Fibroblast of mammary gland (primary cell): Measurements from ENCODE around the gene LPP.
A peak's percentile ranks its signal among the peaks of the same experiment; 100 is the strongest.

Experiments
- DNase-seq: peaks from one replicate; pipeline ENCODE4 v3.0.0-alpha.2; 2010; ENCODE audit warnings: low read depth
- H3K4me3 ChIP-seq: 2 replicates; pipeline ENCODE4 v1.5.1; 2011; ENCODE audit warnings: low read depth, mild to moderate bottlenecking, low read length, moderate library complexity; ENCODE audit not compliant: control insufficient read depth
- TF ChIP-seq, protein P1 (sequence below): conservative IDR thresholded peaks from 2 replicates; pipeline ENCODE4 v1.5.1; 2011; ENCODE audit warnings: low read depth, low read length, inconsistent platforms; ENCODE audit not compliant: control insufficient read depth, insufficient read depth

Gene LPP

DNA sequence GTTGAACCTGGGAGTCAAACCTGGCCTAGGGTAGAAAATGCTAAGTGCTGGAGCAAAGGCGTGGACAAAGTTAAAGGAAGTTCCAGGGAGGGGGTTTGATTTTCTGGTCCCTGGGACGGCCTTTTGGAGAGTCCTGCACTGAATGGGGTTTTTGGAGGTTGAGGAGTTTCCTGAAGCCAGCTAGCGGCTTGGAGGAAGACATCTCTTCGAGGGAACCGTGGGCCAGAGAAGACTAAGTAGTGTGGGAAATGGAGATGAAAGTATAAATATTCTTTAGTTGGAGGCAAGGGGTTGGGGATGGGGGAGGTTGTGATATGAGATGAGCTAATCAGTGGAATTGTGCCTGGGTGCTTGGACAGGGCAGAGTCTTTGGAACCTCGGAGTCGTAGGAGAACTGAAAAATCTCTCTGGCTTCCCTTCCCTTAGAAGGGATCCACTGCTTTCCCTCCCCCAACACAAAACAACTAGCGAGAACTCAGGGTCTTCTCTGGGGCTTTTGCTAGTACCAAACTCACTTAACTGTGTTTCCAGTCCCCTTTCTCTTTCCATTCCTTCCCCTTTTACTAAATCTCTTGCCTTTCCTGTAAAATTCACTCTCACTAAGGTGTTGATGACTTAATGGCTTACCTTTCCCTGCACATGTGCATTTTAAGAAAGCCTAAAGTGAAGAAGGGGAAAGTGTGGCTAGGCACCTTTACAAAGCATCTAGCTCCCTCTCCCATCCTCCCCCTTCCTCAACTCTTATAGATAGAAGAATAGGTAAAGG lies 1.0 kb downstream of the LPP start:
- peak; percentile 29 for DNase-seq
- peak overlapping the region; percentile 81 for H3K4me3 ChIP-seq
- TF ChIP-seq, protein P1, sequence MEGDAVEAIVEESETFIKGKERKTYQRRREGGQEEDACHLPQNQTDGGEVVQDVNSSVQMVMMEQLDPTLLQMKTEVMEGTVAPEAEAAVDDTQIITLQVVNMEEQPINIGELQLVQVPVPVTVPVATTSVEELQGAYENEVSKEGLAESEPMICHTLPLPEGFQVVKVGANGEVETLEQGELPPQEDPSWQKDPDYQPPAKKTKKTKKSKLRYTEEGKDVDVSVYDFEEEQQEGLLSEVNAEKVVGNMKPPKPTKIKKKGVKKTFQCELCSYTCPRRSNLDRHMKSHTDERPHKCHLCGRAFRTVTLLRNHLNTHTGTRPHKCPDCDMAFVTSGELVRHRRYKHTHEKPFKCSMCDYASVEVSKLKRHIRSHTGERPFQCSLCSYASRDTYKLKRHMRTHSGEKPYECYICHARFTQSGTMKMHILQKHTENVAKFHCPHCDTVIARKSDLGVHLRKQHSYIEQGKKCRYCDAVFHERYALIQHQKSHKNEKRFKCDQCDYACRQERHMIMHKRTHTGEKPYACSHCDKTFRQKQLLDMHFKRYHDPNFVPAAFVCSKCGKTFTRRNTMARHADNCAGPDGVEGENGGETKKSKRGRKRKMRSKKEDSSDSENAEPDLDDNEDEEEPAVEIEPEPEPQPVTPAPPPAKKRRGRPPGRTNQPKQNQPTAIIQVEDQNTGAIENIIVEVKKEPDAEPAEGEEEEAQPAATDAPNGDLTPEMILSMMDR: no peak

DNA sequence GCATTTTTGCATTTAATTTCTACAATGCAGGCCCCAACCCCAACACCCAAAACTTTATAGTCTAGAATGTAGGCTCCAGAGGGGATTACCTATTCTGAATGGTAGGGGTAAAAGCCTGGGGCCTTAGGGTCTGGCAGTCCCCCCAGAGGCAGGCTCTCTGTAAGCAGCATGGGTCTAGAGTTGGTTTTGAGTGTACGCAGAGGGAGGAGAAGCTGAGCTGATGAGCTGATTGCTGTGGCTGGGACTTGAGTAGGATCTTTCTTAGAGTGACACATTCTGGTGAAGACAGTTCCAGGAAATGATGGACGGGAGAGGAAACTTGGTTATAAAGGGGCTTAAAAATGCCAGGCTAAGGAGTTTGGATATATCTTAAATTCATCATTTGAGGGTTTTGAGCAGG lies 2.1 kb downstream of the LPP start:
- no peak overlapping the region for H3K4me3 ChIP-seq
- TF ChIP-seq, protein P1: no peak
- DNase-seq: no peak

DNA sequence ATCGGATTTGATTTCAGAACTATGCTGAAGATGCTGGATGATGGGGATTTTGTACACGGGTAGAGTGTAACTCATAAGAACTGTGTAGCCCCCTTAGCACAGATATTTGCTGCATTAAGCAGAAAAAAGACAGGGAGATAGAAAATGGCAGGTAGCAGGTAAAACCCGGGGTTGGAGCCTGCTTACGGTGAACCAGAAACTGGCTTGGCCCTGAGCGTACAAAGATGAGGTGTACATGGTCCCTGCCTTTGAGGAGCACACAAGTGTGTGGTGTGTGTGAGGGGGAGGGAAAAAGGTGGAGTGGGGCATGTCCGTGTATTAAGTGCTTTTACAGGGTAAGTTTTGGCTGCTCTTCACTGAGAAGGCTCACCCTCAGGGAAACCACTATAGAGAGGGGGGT lies 3.5 kb downstream of the LPP start:
- DNase-seq: no peak
- no peak overlapping the region for H3K4me3 ChIP-seq
- TF ChIP-seq, protein P1: no peak

DNA sequence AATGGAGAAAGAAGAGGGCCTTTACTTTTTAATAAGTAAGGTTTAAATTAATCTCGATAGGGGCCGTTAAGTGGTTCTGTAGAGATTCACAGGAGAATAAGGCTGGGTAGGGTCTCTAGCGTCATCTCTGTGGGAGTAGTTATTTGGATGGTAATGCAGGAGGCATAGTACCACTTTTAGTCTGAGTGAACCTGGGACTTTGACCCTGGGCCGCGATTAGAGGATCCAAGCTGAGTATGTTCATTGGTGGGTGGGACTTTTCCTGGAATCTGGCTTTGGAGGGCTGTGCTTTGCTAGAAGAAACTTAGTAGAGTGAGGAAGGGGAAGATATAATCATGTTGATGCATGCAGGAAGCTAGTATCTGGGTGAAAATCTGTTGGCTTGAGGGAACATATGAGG lies 4.0 kb downstream of the LPP start:
- no peak overlapping the region for H3K4me3 ChIP-seq
- no peak for DNase-seq
- TF ChIP-seq, protein P1: no peak

DNA sequence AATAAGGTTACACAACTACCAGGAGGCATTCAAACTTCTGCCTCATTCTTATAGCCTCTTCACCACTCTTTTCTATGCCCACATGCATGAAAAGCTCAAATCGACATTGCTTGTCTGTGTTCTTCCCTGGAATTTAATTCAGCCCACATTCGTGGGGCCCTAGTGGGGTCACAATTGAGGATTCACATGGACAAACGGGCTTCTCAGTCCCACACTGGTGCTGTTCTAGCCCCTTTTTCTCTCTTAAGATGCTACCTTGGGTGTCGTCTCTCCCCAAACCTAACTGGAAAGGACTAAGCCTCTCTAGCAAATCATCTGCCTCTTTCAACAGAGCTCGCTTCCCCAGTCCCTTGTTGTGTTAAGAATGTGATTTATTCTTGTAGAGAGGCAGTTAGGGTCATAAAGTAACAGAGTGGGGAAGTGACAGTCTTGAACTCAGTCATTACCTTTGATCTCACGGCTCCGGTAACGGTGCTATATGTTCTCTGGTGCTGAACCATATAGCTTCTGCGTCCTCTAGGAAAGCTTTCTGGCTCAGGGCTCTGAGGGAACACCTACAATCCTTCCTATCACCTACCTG lies 4.9 kb downstream of the LPP start:
- DNase-seq: no peak
- TF ChIP-seq, protein P1: no peak
- no peak overlapping the region for H3K4me3 ChIP-seq

DNA sequence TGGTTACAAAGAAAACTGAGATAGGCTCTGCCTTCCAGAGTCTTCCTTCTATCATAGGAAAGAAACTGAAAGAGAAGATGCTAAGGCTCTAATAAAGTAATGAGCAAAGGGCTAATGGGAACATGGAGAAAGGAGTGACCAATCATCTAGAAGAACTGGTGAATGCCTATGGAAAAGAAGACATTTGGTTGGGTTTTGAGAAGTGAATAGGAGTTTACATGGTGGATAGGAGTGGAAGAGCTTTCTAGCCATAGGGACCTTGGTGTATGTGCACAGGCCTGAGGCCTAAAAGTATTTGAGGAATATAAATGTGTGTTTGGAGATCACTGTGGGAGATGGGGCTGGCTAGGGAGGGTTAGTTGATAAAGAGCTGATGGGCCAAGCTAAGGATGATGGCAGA lies 6.8 kb downstream of the LPP start:
- no peak for DNase-seq
- no peak overlapping the region for H3K4me3 ChIP-seq
- TF ChIP-seq, protein P1: no peak

DNA sequence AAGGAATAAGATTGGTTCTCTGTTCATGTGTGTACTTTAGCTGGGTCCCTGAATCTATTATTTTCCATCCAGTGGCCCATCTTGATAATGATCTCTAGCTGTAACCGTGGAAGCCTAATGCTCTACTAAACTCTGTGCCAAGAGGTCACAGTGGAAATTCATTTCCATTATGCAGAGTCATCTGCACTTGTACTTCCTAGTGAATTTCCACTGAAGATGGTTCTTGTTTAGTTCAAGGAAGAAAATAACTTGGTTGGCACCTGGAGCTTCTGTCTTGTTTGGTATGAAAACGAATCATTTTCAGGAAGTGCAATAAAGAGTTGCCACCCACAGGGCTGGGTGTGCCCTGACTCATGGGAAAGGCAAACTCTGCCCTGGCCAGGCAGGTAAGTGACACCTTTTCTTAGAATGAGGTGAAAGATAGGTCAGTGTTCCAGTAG lies 10.3 kb downstream of the LPP start:
- H3K4me3 ChIP-seq: no peak overlapping the region
- TF ChIP-seq, protein P1: no peak
- no peak for DNase-seq
